Right lung (tissue), 5 donors: Measurements from ENCODE around the gene ADAM22. TPM values are rescaled to one million over a fixed set of nuclear protein-coding genes. Genes with fewer than 3 reads are reported as not detected.

Experiments used
- DNase-seq, 2 donors: peaks; one replicate each; pipeline ENCODE4 v3.0.0-alpha.2; 2013
- polyA plus RNA-seq, 5 donors: library from polyadenylated mRNA; unstranded; fragments of 120-200 nt; gene quantifications; one replicate each; pipeline versions ENCODE4 v1.2.1 to v1.2.3, GENCODE V29; 2013; ENCODE audit warnings: inconsistent platforms in 1 of 5, low replicate concordance in 1 of 5; ENCODE audit not compliant: insufficient read length in 5 of 5, insufficient read depth in 1 of 5

Gene ADAM22
- polyA plus RNA-seq, 5 donors = 8.0 to 25.9 (median 18.7) TPM

- peak in 1 of 2 donors; percentile 23 for DNase-seq
These were observed 170.7 kb downstream of the ADAM22 start for GRCh38 chr7:88104732-88105131.

- no peak for DNase-seq
These were observed 171.2 kb downstream of the ADAM22 start for GRCh38 chr7:88105231-88105630.

- DNase-seq = no peak
These were observed 172.4 kb downstream of the ADAM22 start for GRCh38 chr7:88106434-88106833.

DNA sequence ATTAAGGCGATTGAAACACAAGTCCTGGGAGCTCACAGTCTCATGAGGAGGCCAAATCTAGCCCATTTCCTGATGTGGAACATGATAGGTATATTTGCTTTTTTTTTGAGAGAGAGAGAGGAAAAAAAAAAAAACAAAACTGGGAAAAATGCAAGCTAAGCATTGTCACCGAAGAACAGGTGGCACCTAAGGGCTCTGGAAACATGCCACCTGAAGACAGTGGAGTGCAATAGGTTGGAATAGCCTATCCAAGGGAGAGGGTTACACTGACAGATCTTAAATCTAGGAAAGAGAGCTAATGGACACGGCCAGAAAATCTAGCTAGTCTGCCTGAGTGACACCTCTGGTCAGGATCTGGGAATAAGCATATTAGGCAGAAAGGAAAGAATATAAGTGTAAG lies 175.6 kb downstream of the ADAM22 start:
- no peak for DNase-seq

DNA sequence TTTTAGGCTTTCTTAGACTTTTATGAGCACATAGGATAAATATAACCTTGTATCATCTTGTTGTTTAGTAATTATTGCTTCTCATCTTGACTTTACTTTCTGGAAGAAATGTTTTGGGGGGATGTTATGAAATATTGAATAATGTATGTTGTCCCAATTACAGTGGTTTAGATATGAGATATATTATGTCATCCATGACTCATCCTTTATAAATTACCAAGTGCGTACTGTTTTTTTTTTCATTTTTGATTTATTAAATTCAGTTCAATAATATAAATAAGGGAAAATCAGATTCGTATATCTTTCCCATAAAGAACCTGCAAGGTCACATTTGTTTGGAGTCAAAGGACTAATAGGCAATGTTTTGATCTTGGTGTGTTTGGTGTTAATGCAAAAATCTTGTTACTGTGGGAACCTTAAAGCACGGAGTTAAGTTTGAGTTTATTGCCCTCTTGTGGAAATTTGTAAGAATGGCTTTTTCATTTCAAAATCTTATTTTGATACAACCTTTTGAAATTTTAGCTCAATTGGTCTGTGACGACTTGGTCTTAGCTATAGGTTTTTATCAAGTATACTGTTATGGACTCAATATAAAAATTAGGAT lies 177.2 kb downstream of the ADAM22 start:
- peak; percentile 47 to 57 for DNase-seq

- DNase-seq = peak; percentile 85 to 87
These were observed 178.0 kb downstream of the ADAM22 start for GRCh38 chr7:88111954-88112471.

DNA sequence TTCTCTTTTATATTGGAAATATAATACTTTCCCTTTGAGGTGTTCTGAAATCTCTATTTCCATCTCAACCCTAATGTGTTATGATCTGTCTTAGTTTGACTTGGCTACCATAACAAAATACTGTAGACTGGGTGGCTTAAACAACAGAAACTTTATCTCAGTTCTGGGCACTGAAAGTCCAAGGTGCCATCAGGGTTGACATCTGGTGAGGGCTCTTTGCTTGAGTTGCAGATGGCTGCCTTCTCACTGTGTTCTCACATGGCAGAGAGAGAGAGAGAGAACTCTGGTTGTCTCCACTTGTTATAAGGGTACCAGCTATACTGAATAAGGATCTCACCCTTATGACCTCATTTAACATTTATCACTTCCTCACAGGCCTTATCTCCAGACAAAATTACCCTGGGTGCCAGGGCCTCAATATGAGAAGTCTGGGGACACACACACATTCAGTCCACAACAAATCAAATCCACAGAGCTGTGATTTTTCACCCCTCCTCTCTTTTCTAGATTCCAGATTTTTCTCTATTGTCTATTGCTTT lies 181.3 kb downstream of the ADAM22 start:
- no peak for DNase-seq

- no peak for DNase-seq
These were observed 181.8 kb downstream of the ADAM22 start for GRCh38 chr7:88115816-88116215.

- DNase-seq = no peak
These were observed 182.3 kb downstream of the ADAM22 start for GRCh38 chr7:88116235-88116795.

- no peak for DNase-seq
These were observed 183.3 kb downstream of the ADAM22 start for GRCh38 chr7:88117325-88117724.

DNA sequence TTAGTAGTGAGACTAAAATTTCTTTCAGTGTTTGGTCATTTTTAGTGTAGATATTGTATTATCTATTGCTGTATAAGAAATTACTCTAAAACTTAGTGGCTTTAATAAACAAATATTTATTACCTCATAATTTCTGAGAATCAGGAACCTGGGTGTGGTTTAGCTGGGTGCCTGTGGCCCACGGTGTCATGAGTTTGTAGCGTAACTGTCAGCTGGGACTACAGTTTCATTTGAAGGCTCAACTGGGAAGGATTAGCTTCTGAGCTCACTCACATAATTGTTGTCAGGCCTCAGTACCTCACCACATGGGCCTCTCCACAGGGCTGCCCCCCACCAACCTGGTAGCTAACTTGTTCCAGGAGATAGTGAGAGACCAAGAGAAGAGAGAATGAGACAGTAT lies 187.3 kb downstream of the ADAM22 start:
- no peak for DNase-seq

DNA sequence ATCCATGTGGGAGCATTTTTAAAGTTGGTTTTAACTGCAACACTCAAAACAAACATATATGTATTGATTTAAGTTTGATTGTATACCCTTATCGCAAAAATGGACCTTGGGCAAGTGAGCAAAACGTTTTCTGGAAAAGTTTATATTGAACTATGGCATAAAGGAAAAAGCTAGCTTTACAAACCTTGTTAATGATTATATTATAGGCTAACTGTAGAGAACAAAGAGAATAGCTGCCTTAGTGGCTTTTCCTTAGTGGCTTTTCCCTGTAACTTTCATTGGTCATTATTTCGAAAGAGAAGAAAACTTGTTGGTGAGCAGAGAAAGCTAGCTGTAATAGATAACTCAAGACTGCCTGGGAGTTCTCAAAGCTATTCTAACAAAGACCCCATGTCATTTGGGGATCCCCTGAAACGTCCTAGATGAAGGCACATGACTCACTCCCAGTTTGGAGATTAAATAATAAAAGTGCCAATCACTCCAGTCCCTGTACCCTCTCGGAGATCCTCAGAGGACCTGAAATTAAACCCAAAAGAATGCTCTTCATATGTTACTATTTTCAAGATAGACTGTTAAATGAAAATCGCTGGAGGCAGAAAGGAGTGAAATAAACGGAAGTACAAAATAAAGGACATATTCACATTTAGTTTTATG lies 193.7 kb downstream of the ADAM22 start:
- DNase-seq = no peak

- no peak for DNase-seq
These were observed 198.7 kb downstream of the ADAM22 start for GRCh38 chr7:88132725-88133124.

DNA sequence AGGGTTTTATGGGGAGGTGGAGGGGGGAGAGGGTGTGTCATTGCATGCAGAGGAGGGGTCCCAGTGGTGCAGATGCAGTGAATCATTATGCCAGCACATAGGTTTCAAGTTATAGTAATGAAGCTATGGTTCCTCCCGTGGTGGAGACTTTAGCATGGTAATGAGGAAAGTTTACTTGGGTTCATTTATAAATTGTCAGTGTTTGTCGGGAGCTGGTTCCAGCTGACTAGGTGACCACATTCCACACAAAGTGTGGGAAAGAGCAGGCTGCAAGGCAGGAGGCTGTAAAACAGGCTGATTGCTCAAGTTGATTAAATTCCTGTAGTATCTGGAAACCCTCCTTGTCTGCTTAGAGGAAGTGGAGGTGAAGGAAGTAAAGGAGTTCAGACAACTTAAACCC lies 206.9 kb downstream of the ADAM22 start:
- no peak for DNase-seq

GRCh38 chr7:88141479-88141878 lies 207.4 kb downstream of the ADAM22 start:
- DNase-seq = no peak

DNA sequence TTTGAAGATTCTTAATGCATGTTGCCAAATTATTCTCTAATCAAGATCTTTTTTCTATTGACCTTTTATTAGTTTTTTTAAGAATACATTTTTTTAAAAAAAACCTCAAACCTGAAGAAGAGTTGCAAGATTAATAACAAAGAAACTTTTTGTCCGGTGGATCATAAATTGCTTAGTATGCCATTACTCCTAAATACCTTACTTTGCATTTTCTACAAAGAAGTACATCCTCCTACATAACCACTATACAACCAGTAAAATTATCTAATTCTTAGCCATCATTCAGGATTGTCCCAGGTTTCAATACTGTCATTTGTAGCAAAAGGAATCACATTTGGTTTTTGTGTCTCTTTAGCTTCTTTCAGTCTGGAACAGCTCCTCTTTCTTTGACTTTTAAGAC lies 207.9 kb downstream of the ADAM22 start:
- no peak for DNase-seq

GRCh38 chr7:88146616-88147015 lies 212.6 kb downstream of the ADAM22 start:
- no peak for DNase-seq

- no peak for DNase-seq
These were observed 213.3 kb downstream of the ADAM22 start for GRCh38 chr7:88147341-88147740.

DNA sequence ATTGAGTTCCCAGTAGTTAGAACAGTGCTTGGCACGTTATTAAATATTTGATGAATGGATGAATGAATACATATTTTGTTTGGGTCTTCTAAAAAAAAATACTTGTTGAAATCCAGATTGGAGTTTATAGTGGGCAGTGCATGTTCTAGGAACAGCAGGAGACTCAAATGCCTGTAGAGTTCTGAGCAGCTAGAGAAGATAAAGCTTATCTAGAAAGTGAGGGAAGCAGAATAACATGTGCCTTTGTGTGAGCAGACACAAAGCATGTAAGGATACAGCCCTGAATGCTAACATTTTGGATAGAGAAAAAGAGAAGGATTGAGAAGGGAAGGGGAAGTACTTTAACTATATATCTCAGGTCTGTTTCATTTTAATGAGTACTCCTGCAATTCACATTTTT lies 213.9 kb downstream of the ADAM22 start:
- no peak for DNase-seq

- no peak for DNase-seq
These were observed 216.0 kb downstream of the ADAM22 start for GRCh38 chr7:88150033-88150432.

GRCh38 chr7:88151119-88151790 lies 217.2 kb downstream of the ADAM22 start:
- no peak for DNase-seq

DNA sequence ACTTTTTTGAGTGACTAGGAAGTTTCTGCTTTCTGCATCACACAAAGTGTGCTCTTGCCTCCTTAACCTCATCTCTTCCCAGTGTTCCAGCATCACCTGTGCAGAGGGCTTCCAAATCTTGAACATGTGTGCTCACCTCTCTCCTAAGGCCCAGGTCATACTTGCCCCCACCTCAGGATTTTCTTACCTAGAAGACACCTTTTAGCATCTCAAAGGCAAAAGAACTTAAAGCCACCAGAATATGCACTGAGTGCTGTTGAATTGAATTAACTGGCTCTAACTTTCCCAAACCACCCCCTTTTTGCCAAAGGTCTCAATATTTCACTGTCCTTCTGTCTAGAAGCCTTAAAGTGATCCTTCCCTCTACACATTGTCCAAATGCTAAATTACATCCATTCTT lies 219.3 kb downstream of the ADAM22 start:
- no peak for DNase-seq
